WTC11 (cell line): Measurements from ENCODE around the gene DONSON. TPM values are rescaled to one million over a fixed set of nuclear protein-coding genes. Genes with fewer than 3 reads are reported as not detected.

Source experiments
- ATAC-seq: fragments of 200-7000 bp; cut with Tn5 transposase; 2 replicates; pipeline ENCODE4 v1.10.0; 2021; ENCODE audit warnings: mild to moderate bottlenecking, moderate library complexity
- CTCF ChIA-PET: fragments of 300-600 bp; sonication (Branson Sonifier 250); formaldehyde crosslinking; loops from one replicate; lab custom pipeline; 2021; ENCODE audit warnings: antibody characterized with exemption; lab: Charles Lee
- POLR2A ChIA-PET: fragments of 350-600 bp; sonication (Branson Sonifier 250); formaldehyde crosslinking; loops from one replicate; lab custom pipeline; 2021; ENCODE audit warnings: antibody characterized with exemption; lab: Charles Lee
- DNase-seq: peaks from one replicate; pipeline ENCODE4 v3.0.0; 2021; ENCODE audit warnings: low spot score
- H3K27ac Mint-ChIP-seq: 2 replicates; pipeline ENCODE4 v1.8.0; 2021; ENCODE audit warnings: mixed read lengths
- H3K27me3 Mint-ChIP-seq: 2 replicates; pipeline ENCODE4 v1.8.0; 2021; ENCODE audit warnings: low read depth, mild to moderate bottlenecking, moderate library complexity, mixed read lengths
- H3K36me3 Mint-ChIP-seq: 2 replicates; pipeline ENCODE4 v1.8.0; 2021; ENCODE audit warnings: mixed read lengths
- H3K4me1 Mint-ChIP-seq: 2 replicates; pipeline ENCODE4 v1.8.0; 2022; ENCODE audit warnings: mixed read lengths
- H3K4me3 Mint-ChIP-seq: 2 replicates; pipeline ENCODE4 v1.8.0; 2021; ENCODE audit warnings: mild to moderate bottlenecking, moderate library complexity, mixed read lengths
- H3K9me3 Mint-ChIP-seq: 2 replicates; pipeline ENCODE4 v1.8.0; 2021; ENCODE audit warnings: mixed read lengths
- AR ChIP-seq: fragments of 250-450 bp; sonication (Bioruptor Pico); IDR thresholded peaks from 2 replicates; pipeline ENCODE4 v1.9.0; 2021; ENCODE audit warnings: mild to moderate bottlenecking
- ATF2 ChIP-seq: sonication (generic); formaldehyde crosslinking; IDR thresholded peaks from 2 replicates; pipeline ENCODE4 v1.8.1; 2022; ENCODE audit warnings: low read depth, missing genetic modification reagents, borderline replicate concordance
- CBFB ChIP-seq: sonication (generic); formaldehyde crosslinking; IDR thresholded peaks from 2 replicates; pipeline ENCODE4 v1.8.1; 2022; ENCODE audit warnings: mild to moderate bottlenecking, low read depth, missing genetic modification reagents
- CREM ChIP-seq: sonication (generic); formaldehyde crosslinking; IDR thresholded peaks from 2 replicates; pipeline ENCODE4 v1.8.1; 2022; ENCODE audit warnings: mild to moderate bottlenecking, missing genetic modification reagents, moderate library complexity
- ELF4 ChIP-seq: sonication (generic); formaldehyde crosslinking; IDR thresholded peaks from 2 replicates; pipeline ENCODE4 v1.8.1; 2022; ENCODE audit warnings: low read depth, mild to moderate bottlenecking, moderate library complexity, missing genetic modification reagents
- ERG ChIP-seq: fragments of 250-450 bp; sonication (Bioruptor Pico); IDR thresholded peaks from 2 replicates; pipeline ENCODE4 v1.8.0; 2021; ENCODE audit warnings: mild to moderate bottlenecking
- FOXP4 ChIP-seq: sonication (generic); formaldehyde crosslinking; IDR thresholded peaks from 2 replicates; pipeline ENCODE4 v1.8.0; 2022; ENCODE audit warnings: mild to moderate bottlenecking, missing genetic modification reagents
- HMGA2 ChIP-seq: fragments of 250-450 bp; sonication (Bioruptor Pico); IDR thresholded peaks from 2 replicates; pipeline ENCODE4 v1.4.0; 2021; ENCODE audit warnings: mild to moderate bottlenecking, moderate library complexity
- IRF1 ChIP-seq: sonication (generic); formaldehyde crosslinking; IDR thresholded peaks from 2 replicates; pipeline ENCODE4 v1.8.0; 2023; ENCODE audit warnings: missing genetic modification reagents
- JAZF1 ChIP-seq: fragments of 250-450 bp; sonication (Bioruptor Pico); IDR thresholded peaks from 2 replicates; pipeline ENCODE4 v1.9.0; 2021; ENCODE audit warnings: moderate library complexity, mild to moderate bottlenecking, inconsistent platforms
- MAX ChIP-seq: sonication (generic); formaldehyde crosslinking; IDR thresholded peaks from 2 replicates; pipeline ENCODE4 v1.8.0; 2022; ENCODE audit warnings: mild to moderate bottlenecking, missing genetic modification reagents
- NFE2L1 ChIP-seq: sonication (generic); formaldehyde crosslinking; IDR thresholded peaks from 2 replicates; pipeline ENCODE4 v1.8.1; 2023; ENCODE audit warnings: missing genetic modification reagents
- NR1H2 ChIP-seq: sonication (generic); formaldehyde crosslinking; IDR thresholded peaks from 2 replicates; pipeline ENCODE4 v1.9.0; 2021; ENCODE audit warnings: mild to moderate bottlenecking, moderate library complexity, missing genetic modification reagents
- NR2C2 ChIP-seq: sonication (generic); formaldehyde crosslinking; IDR thresholded peaks from 2 replicates; pipeline ENCODE4 v1.8.0; 2022; ENCODE audit warnings: mild to moderate bottlenecking, missing genetic modification reagents
- SP1 ChIP-seq: sonication (generic); formaldehyde crosslinking; conservative IDR thresholded peaks from 2 replicates; pipeline ENCODE4 v1.8.1; 2022; ENCODE audit warnings: missing genetic modification reagents
- TCF7 ChIP-seq: sonication (generic); formaldehyde crosslinking; IDR thresholded peaks from 2 replicates; pipeline ENCODE4 v1.8.0; 2022; ENCODE audit warnings: mild to moderate bottlenecking, low read depth, missing genetic modification reagents, moderate library complexity
- TEAD1 ChIP-seq: sonication (generic); formaldehyde crosslinking; IDR thresholded peaks from 2 replicates; pipeline ENCODE4 v1.8.0; 2022; ENCODE audit warnings: mild to moderate bottlenecking, missing genetic modification reagents
- TP53 ChIP-seq: sonication (generic); formaldehyde crosslinking; IDR thresholded peaks from 2 replicates; pipeline ENCODE4 v1.8.1; 2023; ENCODE audit warnings: mild to moderate bottlenecking, missing genetic modification reagents
- ZBTB21 ChIP-seq: sonication (generic); formaldehyde crosslinking; IDR thresholded peaks from 2 replicates; pipeline ENCODE4 v1.8.1; 2023; ENCODE audit warnings: mild to moderate bottlenecking, missing genetic modification reagents, borderline replicate concordance
- ZNF138 ChIP-seq: sonication (generic); formaldehyde crosslinking; conservative IDR thresholded peaks from 2 replicates; pipeline ENCODE4 v1.8.1; 2022; ENCODE audit warnings: mild to moderate bottlenecking, moderate library complexity, missing genetic modification reagents
- ZNF232 ChIP-seq: sonication (generic); formaldehyde crosslinking; IDR thresholded peaks from 2 replicates; pipeline ENCODE4 v1.8.0; 2022; ENCODE audit warnings: mild to moderate bottlenecking, missing genetic modification reagents
- ZNF396 ChIP-seq: fragments of 250-450 bp; sonication (Bioruptor Pico); IDR thresholded peaks from 2 replicates; pipeline ENCODE4 v1.8.0; 2021; ENCODE audit warnings: mild to moderate bottlenecking, moderate library complexity, borderline replicate concordance
- ZNF671 ChIP-seq: fragments of 250-450 bp; sonication (Bioruptor Pico); IDR thresholded peaks from 2 replicates; pipeline ENCODE4 v1.8.0; 2021; ENCODE audit warnings: mild to moderate bottlenecking
- total RNA-seq: library from RNA; stranded (reverse); gene quantifications from 3 replicates; pipeline ENCODE4 v1.2.3, GENCODE V29; 2021

The DONSON gene
- total RNA-seq, 1 experiment from 2014 or later: 32.2 TPM

GRCh38 chr21:33541105-33541711 is 47.3 kb downstream of the DONSON start (continued):
- TF ChIP-seq MAX (CRISPR knock-in tag): 0 out of 2 replicates have a peak, but pooled peaks have one; percentile 4

GRCh38 chr21:33540711-33541104 is 47.8 kb downstream of the DONSON start:
- ATAC-seq (no peak), DNase-seq (no peak)
- Mint-ChIP-seq H3K4me3 (peak overlapping the region; percentile 99), H3K27ac (peak overlapping the region; percentile 91), H3K4me1 (peaks cover 21% of the 10 kb centered on the region), H3K9me3 (peaks cover 6% of the 10 kb centered on the region), H3K36me3 (peaks cover 46% of the 10 kb centered on the region), H3K27me3 (no peaks in the 10 kb centered on the region)
- no peak for TF ChIP-seq NFE2L1 (CRISPR knock-in tag)
- TF ChIP-seq TCF7 (CRISPR knock-in tag): no peak
- TF ChIP-seq JAZF1: no peak
- ChIA-PET CTCF (interaction anchor here (1.5 kb wide), 1 partner anchor 65 kb away, joined by 5 read pairs; no protein-coding TSS in a partner anchor), POLR2A (interaction anchor here (1.2 kb wide), 1 partner anchor 48 kb away, joined by 3 read pairs; no protein-coding TSS in a partner anchor)

- ChIA-PET CTCF (no interaction called here), POLR2A (no interaction called here)
- Mint-ChIP-seq H3K36me3 (peaks cover 54% of the 10 kb centered on the region), H3K27ac (no peak overlapping the region), H3K27me3 (no peaks in the 10 kb centered on the region), H3K4me1 (peaks cover 14% of the 10 kb centered on the region)
- DNase-seq: no peak
- no peak for ATAC-seq
- TF ChIP-seq ZNF232 (CRISPR knock-in tag) (no peak), SP1 (CRISPR knock-in tag) (no peak), TEAD1 (no peak), ZNF671 (CRISPR knock-in tag) (no peak), ERG (CRISPR knock-in tag) (no peak), ELF4 (CRISPR knock-in tag) (no peak), ATF2 (no peak), CBFB (CRISPR knock-in tag) (no peak), NR1H2 (CRISPR knock-in tag) (no peak), FOXP4 (CRISPR knock-in tag) (no peak), AR (CRISPR knock-in tag) (no peak), IRF1 (no peak), CREM (no peak), NFE2L1 (CRISPR knock-in tag) (no peak), NR2C2 (CRISPR knock-in tag) (no peak), HMGA2 (no peak), TP53 (CRISPR knock-in tag) (no peak), ZNF138 (CRISPR knock-in tag) (no peak), ZNF396 (CRISPR knock-in tag) (no peak), ZBTB21 (CRISPR knock-in tag) (no peak)
- TF ChIP-seq, all 79 proteins: peak for 0
- Mint-ChIP-seq H3K9me3 (peaks cover 6% of the 10 kb centered on the region), H3K4me3 (0 out of 2 replicates have a peak overlapping the region, but pooled peaks have one; percentile 99)
These were observed 48.9 kb downstream of the DONSON start for GRCh38 chr21:33539616-33540015.
